ENCODE results near the gene PPIE. TPM values are rescaled to one million over a fixed set of nuclear protein-coding genes. Genes with fewer than 3 reads are reported as not detected.

PPIE gene
- total RNA-seq, 1 experiment from 2014 or later = 62.8 TPM

- H3K4me3 ChIP-seq (ENCODE audit: low read depth, low read length, poor library complexity, severe bottlenecking) = no peak overlapping the region
- no TSS peak for BruUV-seq (replicated peaks)
- H3K27me3 ChIP-seq (replicated peaks; ENCODE audit: insufficient read depth, low read depth, low read length, poor library complexity) = no peaks in the 10 kb centered on the region
- DNase-seq (ENCODE audit: low spot score) = no peak
- H3K9me3 ChIP-seq (ENCODE audit: low read depth, low read length, poor library complexity, severe bottlenecking) = no peaks in the 10 kb centered on the region
- peaks cover 66% of the 10 kb centered on the region for H3K36me3 ChIP-seq (ENCODE audit: insufficient read depth, low read length, poor library complexity, severe bottlenecking)
- TF ChIP-seq CTCF (conservative IDR thresholded peaks at IDR 0.05; ENCODE audit: low read depth, low read length) (no peak), EZH2 (IDR thresholded peaks at IDR 0.05; ENCODE audit: borderline replicate concordance, low read depth, low read length, poor library complexity, severe bottlenecking) (no peak)
- intact Hi-C loops (cut with micrococcal nuclease; ENCODE audit: unreplicated experiment) = no loop called here
- ChIA-PET POLR2A (ENCODE audit: low non-redundant PET) (no interaction called here), CTCF (no interaction called here)
- H3K4me1 ChIP-seq (ENCODE audit: insufficient read depth, low read length, poor library complexity, severe bottlenecking) = no peaks in the 10 kb centered on the region
- no peak overlapping the region for H3K27ac ChIP-seq (ENCODE audit: low read depth, low read length, poor library complexity, severe bottlenecking)
Observed at GRCh38 chr1:39754026-39754570, 15.4 kb downstream of the PPIE start.

GRCh38 chr1:39754906-39755504, 16.3 kb downstream of the PPIE start:
- no peak for TF ChIP-seq CTCF (conservative IDR thresholded peaks at IDR 0.05; ENCODE audit: low read depth, low read length)
- no peak for TF ChIP-seq EZH2 (IDR thresholded peaks at IDR 0.05; ENCODE audit: borderline replicate concordance, low read depth, low read length, poor library complexity, severe bottlenecking)
- BruUV-seq (replicated peaks) = no TSS peak
- no peak overlapping the region for H3K27ac ChIP-seq (ENCODE audit: low read depth, low read length, poor library complexity, severe bottlenecking)
- no peaks in the 10 kb centered on the region for H3K9me3 ChIP-seq (ENCODE audit: low read depth, low read length, poor library complexity, severe bottlenecking)
- H3K27me3 ChIP-seq (replicated peaks; ENCODE audit: insufficient read depth, low read depth, low read length, poor library complexity) = no peaks in the 10 kb centered on the region
- H3K4me3 ChIP-seq (ENCODE audit: low read depth, low read length, poor library complexity, severe bottlenecking) = no peak overlapping the region
- POLR2A ChIA-PET (ENCODE audit: low non-redundant PET) = no interaction called here
- CTCF ChIA-PET = no interaction called here
- peaks cover 58% of the 10 kb centered on the region for H3K36me3 ChIP-seq (ENCODE audit: insufficient read depth, low read length, poor library complexity, severe bottlenecking)
- DNase-seq (ENCODE audit: low spot score) = no peak
- no peaks in the 10 kb centered on the region for H3K4me1 ChIP-seq (ENCODE audit: insufficient read depth, low read length, poor library complexity, severe bottlenecking)
- intact Hi-C loops (cut with micrococcal nuclease; ENCODE audit: unreplicated experiment) = no loop called here

GRCh38 chr1:39755965-39756659, 17.4 kb downstream of the PPIE start:
- peaks cover 47% of the 10 kb centered on the region for H3K36me3 ChIP-seq (ENCODE audit: insufficient read depth, low read length, poor library complexity, severe bottlenecking)
- CTCF ChIA-PET = no interaction called here
- intact Hi-C loops (cut with micrococcal nuclease; ENCODE audit: unreplicated experiment) = no loop called here

More at GRCh38 chr1:39755965-39756659, 17.4 kb downstream of the PPIE start:
- no peak for TF ChIP-seq CTCF (conservative IDR thresholded peaks at IDR 0.05; ENCODE audit: low read depth, low read length)
- no peak for TF ChIP-seq EZH2 (IDR thresholded peaks at IDR 0.05; ENCODE audit: borderline replicate concordance, low read depth, low read length, poor library complexity, severe bottlenecking)
- no peak overlapping the region for H3K4me3 ChIP-seq (ENCODE audit: low read depth, low read length, poor library complexity, severe bottlenecking)
- POLR2A ChIA-PET (ENCODE audit: low non-redundant PET) = no interaction called here
- no peaks in the 10 kb centered on the region for H3K9me3 ChIP-seq (ENCODE audit: low read depth, low read length, poor library complexity, severe bottlenecking)
- H3K27me3 ChIP-seq (replicated peaks; ENCODE audit: insufficient read depth, low read depth, low read length, poor library complexity) = no peaks in the 10 kb centered on the region
- H3K4me1 ChIP-seq (ENCODE audit: insufficient read depth, low read length, poor library complexity, severe bottlenecking) = no peaks in the 10 kb centered on the region
- no TSS peak for BruUV-seq (replicated peaks)
- DNase-seq (ENCODE audit: low spot score) = no peak
- no peak overlapping the region for H3K27ac ChIP-seq (ENCODE audit: low read depth, low read length, poor library complexity, severe bottlenecking)
